SK-N-SH treated with all-trans-retinoic acid at 6 μM for 48 hours (cell line): ENCODE results near the gene RPS16.

Source experiments
- PPARA ChIP-seq: fragments of 250-450 bp; sonication (Bioruptor Pico); IDR thresholded peaks from 2 replicates; pipeline ENCODE4 v1.5.0; 2020; ENCODE audit warnings: mild to moderate bottlenecking, borderline replicate concordance
- RARB ChIP-seq: fragments of 250-450 bp; sonication (Bioruptor Pico); IDR thresholded peaks from 2 replicates; pipeline ENCODE4 v1.8.0; 2021; ENCODE audit warnings: mild to moderate bottlenecking, moderate library complexity
- ZFP3 ChIP-seq: fragments of 250-450 bp; sonication (Bioruptor Pico); IDR thresholded peaks from 2 replicates; pipeline ENCODE4 v1.5.0; 2020; ENCODE audit warnings: mild to moderate bottlenecking, moderate library complexity
- ZFP30 ChIP-seq: fragments of 450-650 bp; formaldehyde crosslinking; IDR thresholded peaks from 2 replicates; pipeline ENCODE4 v1.5.0; 2022; ENCODE audit warnings: mild to moderate bottlenecking, moderate library complexity
- TF ChIP-seq, protein P1 (sequence below): fragments of 250-450 bp; sonication (Bioruptor Pico); IDR thresholded peaks from 2 replicates; pipeline ENCODE4 v1.5.1; 2020; ENCODE audit warnings: low read depth, mild to moderate bottlenecking, moderate library complexity

DNA sequence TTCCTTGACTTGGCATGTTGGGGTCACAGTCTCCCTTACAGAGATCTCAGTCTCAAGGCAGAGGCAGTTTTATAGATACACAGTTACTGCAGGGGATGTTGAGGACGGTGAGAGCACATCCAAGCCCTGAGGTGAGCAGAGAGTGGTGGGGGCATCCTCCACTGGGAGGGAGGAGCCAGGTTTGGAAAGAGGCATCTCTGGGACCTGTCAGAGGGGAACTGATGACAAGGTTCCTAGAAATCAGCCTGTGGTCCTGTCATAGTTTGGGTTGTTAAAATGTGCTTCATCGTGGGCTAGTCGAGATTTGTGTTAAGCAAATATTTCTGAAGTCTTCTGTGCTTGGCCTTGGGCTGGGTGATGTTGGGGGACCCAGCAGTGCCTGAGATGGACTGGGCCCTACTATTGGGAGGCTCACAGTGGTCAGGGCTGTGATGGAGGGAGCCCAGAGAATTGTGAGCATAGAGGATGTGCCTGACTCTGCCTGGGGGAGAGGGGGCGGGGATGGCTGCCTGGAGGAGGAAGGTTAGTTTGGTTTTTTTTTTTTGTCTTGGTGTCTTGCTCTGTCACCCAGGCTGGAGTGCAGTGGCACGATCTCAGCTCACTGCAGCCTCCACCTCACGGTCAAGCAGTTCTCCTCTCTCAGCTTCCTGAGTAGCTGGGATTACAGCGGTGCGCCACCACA lies 13.5 kb upstream of the RPS16 start:
- TF ChIP-seq PPARA (CRISPR knock-in tag) (no peak), ZFP3 (CRISPR knock-in tag) (no peak), ZFP30 (CRISPR knock-in tag) (no peak), RARB (CRISPR knock-in tag) (no peak)
- TF ChIP-seq, protein P1, sequence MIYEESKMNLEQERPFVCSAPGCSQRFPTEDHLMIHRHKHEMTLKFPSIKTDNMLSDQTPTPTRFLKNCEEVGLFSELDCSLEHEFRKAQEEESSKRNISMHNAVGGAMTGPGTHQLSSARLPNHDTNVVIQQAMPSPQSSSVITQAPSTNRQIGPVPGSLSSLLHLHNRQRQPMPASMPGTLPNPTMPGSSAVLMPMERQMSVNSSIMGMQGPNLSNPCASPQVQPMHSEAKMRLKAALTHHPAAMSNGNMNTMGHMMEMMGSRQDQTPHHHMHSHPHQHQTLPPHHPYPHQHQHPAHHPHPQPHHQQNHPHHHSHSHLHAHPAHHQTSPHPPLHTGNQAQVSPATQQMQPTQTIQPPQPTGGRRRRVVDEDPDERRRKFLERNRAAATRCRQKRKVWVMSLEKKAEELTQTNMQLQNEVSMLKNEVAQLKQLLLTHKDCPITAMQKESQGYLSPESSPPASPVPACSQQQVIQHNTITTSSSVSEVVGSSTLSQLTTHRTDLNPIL (CRISPR knock-in tag) = no peak
